ENCODE measurements around the gene UTY.

Gene UTY

DNA sequence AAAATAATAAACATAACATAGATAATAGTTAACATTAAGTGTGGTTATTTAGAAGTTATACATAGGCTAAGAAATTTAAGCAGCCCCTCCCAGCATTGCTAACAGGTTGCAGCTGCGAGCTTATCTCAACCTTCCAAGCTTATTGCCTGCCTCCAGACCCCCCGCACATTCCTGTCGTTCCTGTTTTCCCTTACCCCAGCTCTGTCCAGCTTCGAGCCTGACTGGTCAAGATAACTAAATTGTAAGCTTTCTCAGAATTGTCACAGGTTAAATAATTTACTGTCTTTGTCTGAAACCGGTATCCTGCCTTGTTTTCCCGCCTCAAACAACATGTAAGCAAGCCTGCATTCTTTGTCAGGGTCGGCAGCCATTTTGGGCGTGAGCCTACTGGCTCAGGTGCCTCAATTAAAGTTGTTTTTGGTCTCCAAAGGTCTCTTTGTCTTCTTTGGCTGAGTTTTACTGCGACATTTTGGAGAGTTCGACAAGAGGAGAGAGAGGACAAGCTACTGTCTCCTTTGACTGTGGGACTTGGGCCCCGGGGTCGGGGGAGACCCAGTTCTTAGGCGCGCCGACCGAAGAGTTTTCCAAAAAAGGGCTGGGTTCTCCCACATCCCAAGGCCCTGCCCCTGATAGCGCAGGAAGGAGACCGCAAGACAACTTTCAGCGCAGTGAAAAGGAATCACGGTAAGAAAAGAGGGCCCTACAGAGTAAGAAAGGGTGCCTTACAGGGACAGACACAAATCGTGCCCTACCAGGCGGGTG, 44.4 kb downstream of the UTY start:
- no peaks in the 10 kb centered on the region for H3K36me3 Mint-ChIP-seq (ENCODE audit: low read depth)
- H3K4me1 Mint-ChIP-seq (ENCODE audit: low read depth): no peaks in the 10 kb centered on the region
- no peaks in the 10 kb centered on the region for H3K27me3 Mint-ChIP-seq

GRCh38 chrY:13432293-13433025, 47.4 kb downstream of the UTY start:
- H3K9me3 Mint-ChIP-seq: no peaks in the 10 kb centered on the region
- no peaks in the 10 kb centered on the region for H3K4me1 Mint-ChIP-seq (ENCODE audit: low read depth)
- H3K27ac Mint-ChIP-seq: no peak overlapping the region
- no peak for DNase-seq
- no peaks in the 10 kb centered on the region for H3K27me3 Mint-ChIP-seq
- no peaks in the 10 kb centered on the region for H3K36me3 Mint-ChIP-seq (ENCODE audit: low read depth)
- H3K4me3 Mint-ChIP-seq: no peak overlapping the region

More for the DNA sequence above, 44.4 kb downstream of the UTY start:
- no peak overlapping the region for H3K4me3 Mint-ChIP-seq
- DNase-seq: no peak
- H3K27ac Mint-ChIP-seq: no peak overlapping the region
- no peaks in the 10 kb centered on the region for H3K9me3 Mint-ChIP-seq

DNA sequence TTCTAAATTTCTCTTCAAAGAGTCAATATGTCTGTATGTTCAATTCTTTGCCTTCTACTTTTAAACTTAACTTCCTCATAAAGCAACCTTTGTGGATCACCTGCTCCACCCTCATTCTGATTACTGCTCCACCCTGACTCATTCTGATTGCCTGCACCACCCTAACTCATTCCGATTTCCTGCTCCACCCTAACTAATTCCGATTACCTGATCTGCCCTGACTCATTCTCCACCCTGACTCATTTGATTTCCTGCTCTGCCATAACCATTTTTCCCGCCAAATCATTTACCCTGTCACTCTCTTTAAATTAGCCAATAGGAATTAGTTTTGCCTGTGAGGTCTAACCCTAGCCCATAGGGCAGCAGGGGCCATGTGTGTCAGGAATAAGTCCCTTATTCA, 50.3 kb downstream of the UTY start:
- Mint-ChIP-seq H3K4me1 (ENCODE audit: low read depth) (no peaks in the 10 kb centered on the region), H3K36me3 (ENCODE audit: low read depth) (no peaks in the 10 kb centered on the region)

DNA sequence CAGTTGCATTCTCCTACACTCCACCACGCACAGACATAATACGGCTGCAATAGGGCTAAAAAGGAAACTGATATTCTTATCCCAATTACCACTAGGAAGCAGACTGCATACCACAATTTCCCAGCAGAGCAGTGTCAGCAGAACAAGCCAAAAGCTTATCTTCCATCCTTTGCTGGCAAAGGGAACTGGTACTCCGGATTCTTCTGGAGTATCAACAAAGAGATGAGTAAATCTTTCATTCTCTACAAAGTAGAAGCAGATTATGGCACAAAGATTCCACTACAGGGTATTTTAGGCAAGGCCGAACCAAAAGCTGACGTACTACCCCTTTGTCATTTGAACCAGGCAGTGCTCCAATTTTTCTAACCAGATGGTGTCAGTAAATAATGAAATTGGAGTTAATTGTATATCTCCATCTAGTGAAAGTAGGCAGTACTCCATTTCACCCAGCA, 56.5 kb downstream of the UTY start:
- Mint-ChIP-seq H3K9me3 (no peaks in the 10 kb centered on the region), H3K36me3 (ENCODE audit: low read depth) (no peaks in the 10 kb centered on the region), H3K4me1 (ENCODE audit: low read depth) (no peaks in the 10 kb centered on the region), H3K4me3 (no peak overlapping the region), H3K27ac (no peak overlapping the region), H3K27me3 (no peaks in the 10 kb centered on the region)
- no peak for DNase-seq

More for the DNA sequence above, 50.3 kb downstream of the UTY start:
- Mint-ChIP-seq H3K9me3 (no peaks in the 10 kb centered on the region), H3K27me3 (no peaks in the 10 kb centered on the region), H3K27ac (no peak overlapping the region), H3K4me3 (no peak overlapping the region)
- no peak for DNase-seq

GRCh38 chrY:13416869-13417661, 62.8 kb downstream of the UTY start:
- Mint-ChIP-seq H3K4me1 (ENCODE audit: low read depth) (no peaks in the 10 kb centered on the region), H3K27me3 (no peaks in the 10 kb centered on the region), H3K4me3 (no peak overlapping the region), H3K36me3 (ENCODE audit: low read depth) (no peaks in the 10 kb centered on the region), H3K27ac (no peak overlapping the region), H3K9me3 (no peaks in the 10 kb centered on the region)
- DNase-seq: no peak

DNA sequence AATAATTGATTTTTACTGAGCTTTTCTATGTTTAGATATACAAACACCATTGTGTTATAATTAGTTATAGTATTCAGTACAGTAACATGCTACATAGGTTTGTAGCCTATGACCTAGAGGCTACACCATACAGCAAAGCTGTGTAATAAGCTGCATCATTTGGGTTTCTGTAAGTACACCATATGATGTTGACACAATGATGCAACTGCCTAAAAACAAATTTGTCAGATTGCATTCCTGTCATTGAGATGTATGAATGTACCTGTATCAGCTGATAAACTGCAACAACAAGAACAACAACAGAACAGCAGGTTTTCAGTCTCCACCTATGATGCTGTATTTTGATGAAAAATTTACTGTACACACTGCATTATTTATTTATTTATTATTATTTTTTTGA, 64.3 kb downstream of the UTY start:
- H3K36me3 Mint-ChIP-seq (ENCODE audit: low read depth): no peaks in the 10 kb centered on the region
- no peaks in the 10 kb centered on the region for H3K27me3 Mint-ChIP-seq
- H3K4me3 Mint-ChIP-seq: no peak overlapping the region
- DNase-seq: no peak
- no peaks in the 10 kb centered on the region for H3K4me1 Mint-ChIP-seq (ENCODE audit: low read depth)
- H3K27ac Mint-ChIP-seq: no peak overlapping the region
- no peaks in the 10 kb centered on the region for H3K9me3 Mint-ChIP-seq

GRCh38 chrY:13398876-13399275, 81.0 kb downstream of the UTY start:
- no peaks in the 10 kb centered on the region for H3K36me3 Mint-ChIP-seq (ENCODE audit: low read depth)
- H3K4me3 Mint-ChIP-seq: no peak overlapping the region
- no peaks in the 10 kb centered on the region for H3K4me1 Mint-ChIP-seq (ENCODE audit: low read depth)
- no peaks in the 10 kb centered on the region for H3K27me3 Mint-ChIP-seq
- no peak for DNase-seq
- H3K9me3 Mint-ChIP-seq: no peaks in the 10 kb centered on the region
- H3K27ac Mint-ChIP-seq: no peak overlapping the region

DNA sequence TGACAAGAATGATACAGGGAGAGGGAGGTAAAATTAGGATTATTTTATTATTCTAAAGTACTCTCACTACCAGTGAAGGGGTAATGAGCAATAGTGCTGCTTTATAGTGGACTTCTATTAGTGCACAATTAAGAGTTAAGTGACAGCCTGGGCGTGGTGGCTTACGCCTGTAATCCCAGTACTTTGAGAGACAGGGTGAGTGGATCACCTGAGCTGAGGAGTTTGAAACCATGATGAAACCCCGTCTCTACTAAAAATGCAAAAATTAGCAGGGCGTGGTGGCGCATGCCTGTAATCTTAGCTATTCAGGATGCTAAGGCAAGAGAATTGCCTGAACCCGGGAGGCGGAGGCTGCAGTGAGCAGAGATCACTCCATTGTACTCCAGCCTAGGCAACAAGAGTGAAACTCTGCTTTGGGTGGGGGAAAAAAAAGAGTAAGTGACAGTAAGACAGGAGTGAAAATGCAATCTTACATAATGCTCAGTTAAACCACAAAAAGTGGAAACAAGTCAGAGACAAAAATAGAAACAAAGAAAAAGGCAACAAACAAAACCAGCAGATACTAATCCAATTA, 98.6 kb downstream of the UTY start:
- H3K4me1 Mint-ChIP-seq (ENCODE audit: low read depth): no peaks in the 10 kb centered on the region
- H3K36me3 Mint-ChIP-seq (ENCODE audit: low read depth): no peaks in the 10 kb centered on the region
- DNase-seq: no peak
- no peak overlapping the region for H3K27ac Mint-ChIP-seq
- no peaks in the 10 kb centered on the region for H3K27me3 Mint-ChIP-seq
- no peaks in the 10 kb centered on the region for H3K9me3 Mint-ChIP-seq
- H3K4me3 Mint-ChIP-seq: no peak overlapping the region

DNA sequence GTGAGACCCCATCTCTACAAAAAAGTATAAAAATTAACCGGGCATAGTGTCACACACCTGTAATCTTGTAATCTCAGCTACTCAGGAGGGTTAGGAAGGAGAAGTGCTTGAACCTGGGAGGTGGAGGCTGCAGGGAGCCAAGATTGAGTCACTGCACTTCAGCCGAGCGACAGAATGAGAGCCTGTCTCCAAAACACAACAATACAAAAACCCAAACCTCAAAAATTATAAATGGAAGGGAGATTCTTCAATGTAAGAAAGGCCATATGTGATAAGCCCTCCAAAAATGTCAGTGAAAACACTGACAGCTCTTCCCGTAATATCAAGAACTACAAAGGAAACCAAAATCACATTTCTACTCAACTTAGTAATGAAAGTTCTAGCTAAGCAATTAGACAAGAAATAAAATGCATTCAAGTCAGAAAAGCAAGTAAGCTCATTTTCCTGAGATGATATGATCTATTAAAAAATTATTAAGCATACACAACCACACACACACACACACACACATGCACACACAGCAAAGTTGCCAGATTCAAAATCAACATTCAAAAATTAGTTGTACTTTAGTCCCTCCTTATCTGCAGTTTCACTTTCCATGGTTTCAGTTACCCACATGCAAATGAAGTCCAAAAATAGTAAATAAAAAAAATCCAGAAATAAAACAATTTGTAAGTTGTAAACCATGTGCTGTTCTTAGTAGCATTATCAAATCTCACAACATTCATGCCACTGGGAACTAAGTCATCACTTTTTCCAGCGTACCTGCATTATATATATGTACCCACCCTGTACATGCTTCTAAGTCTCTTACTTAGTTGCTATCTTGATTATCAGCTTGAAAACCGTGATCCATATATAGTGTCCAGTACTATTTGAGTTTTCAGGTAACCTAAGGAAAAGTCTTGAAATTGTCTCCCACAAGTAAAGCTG, 108.7 kb downstream of the UTY start:
- Mint-ChIP-seq H3K27me3 (no peaks in the 10 kb centered on the region), H3K9me3 (no peaks in the 10 kb centered on the region), H3K27ac (no peak overlapping the region), H3K36me3 (ENCODE audit: low read depth) (no peaks in the 10 kb centered on the region), H3K4me1 (ENCODE audit: low read depth) (no peaks in the 10 kb centered on the region), H3K4me3 (no peak overlapping the region)
- DNase-seq: no peak

GRCh38 chrY:13370245-13370644, 109.6 kb downstream of the UTY start:
- Mint-ChIP-seq H3K9me3 (no peaks in the 10 kb centered on the region), H3K27ac (no peak overlapping the region), H3K36me3 (ENCODE audit: low read depth) (no peaks in the 10 kb centered on the region), H3K4me1 (ENCODE audit: low read depth) (no peaks in the 10 kb centered on the region), H3K4me3 (no peak overlapping the region), H3K27me3 (no peaks in the 10 kb centered on the region)
- DNase-seq: no peak

- Mint-ChIP-seq H3K36me3 (ENCODE audit: low read depth) (no peaks in the 10 kb centered on the region), H3K27me3 (no peaks in the 10 kb centered on the region), H3K4me3 (no peak overlapping the region), H3K4me1 (ENCODE audit: low read depth) (no peaks in the 10 kb centered on the region), H3K9me3 (no peaks in the 10 kb centered on the region), H3K27ac (no peak overlapping the region)
- no peak for DNase-seq
Measured at GRCh38 chrY:13368513-13368845, 111.4 kb downstream of the UTY start.

GRCh38 chrY:13363641-13364040, 116.2 kb downstream of the UTY start:
- H3K9me3 Mint-ChIP-seq: no peaks in the 10 kb centered on the region
- H3K27ac Mint-ChIP-seq: no peak overlapping the region
- no peak overlapping the region for H3K4me3 Mint-ChIP-seq
- DNase-seq: no peak
- H3K4me1 Mint-ChIP-seq (ENCODE audit: low read depth): no peaks in the 10 kb centered on the region
- no peaks in the 10 kb centered on the region for H3K27me3 Mint-ChIP-seq
- no peaks in the 10 kb centered on the region for H3K36me3 Mint-ChIP-seq (ENCODE audit: low read depth)

DNA sequence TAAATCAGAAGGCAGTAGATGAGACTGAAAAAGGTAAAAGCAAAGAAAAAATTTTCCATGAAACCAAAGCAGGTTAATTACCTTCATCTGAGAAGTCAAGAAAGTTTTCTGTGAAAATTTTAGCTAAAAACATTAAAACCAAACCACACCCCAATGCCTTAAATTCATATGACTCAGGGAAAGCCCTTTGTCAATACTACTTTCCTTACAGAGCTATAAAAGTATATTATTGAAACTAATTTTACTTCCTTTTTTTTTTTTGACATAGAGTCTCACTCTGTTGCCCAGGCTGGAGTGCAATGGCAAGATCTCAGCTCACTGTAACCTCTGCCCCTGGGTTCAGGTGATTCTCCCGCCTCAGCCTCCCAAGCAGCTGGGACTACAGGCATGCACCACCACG, 117.2 kb downstream of the UTY start:
- no peaks in the 10 kb centered on the region for H3K27me3 Mint-ChIP-seq
- no peak overlapping the region for H3K27ac Mint-ChIP-seq
- no peaks in the 10 kb centered on the region for H3K9me3 Mint-ChIP-seq
- no peaks in the 10 kb centered on the region for H3K4me1 Mint-ChIP-seq (ENCODE audit: low read depth)
- no peaks in the 10 kb centered on the region for H3K36me3 Mint-ChIP-seq (ENCODE audit: low read depth)
- DNase-seq: no peak
- no peak overlapping the region for H3K4me3 Mint-ChIP-seq

Data from activated T-cell treated with anti-CD3 and anti-CD28 coated beads, Interleukin-2, amount 50 U/mL, for 24 hours (primary cell).